HG03135 (cell line): Measurements from ENCODE around the gene NTN1.
A peak's percentile ranks its signal among the peaks of the same experiment; 100 is the strongest.

Experiments used
- ATAC-seq: cut with Tn5 transposase; IDR thresholded peaks from one replicate; pipeline ENCODE4 v1.9.1; 2021; ENCODE audit warnings: mild to moderate bottlenecking, moderate library complexity; ENCODE audit not compliant: unreplicated experiment

Gene NTN1

DNA sequence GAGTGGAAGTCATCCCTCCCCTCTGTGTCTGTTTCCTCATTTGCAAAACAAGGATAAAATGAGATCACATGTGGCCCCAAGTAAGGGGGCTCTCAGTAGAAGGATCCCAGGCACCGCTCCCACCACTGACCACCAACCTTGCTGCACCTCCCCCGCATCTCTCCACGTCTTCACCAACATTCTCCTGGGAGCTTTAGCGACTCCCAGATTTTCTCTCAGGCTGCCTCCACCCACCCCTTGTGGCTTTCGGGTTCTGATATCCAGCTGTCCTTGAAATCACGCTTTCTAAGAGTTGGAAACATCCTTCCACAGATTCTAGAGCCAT, 16.4 kb upstream of the NTN1 start:
- ATAC-seq: no peak

DNA sequence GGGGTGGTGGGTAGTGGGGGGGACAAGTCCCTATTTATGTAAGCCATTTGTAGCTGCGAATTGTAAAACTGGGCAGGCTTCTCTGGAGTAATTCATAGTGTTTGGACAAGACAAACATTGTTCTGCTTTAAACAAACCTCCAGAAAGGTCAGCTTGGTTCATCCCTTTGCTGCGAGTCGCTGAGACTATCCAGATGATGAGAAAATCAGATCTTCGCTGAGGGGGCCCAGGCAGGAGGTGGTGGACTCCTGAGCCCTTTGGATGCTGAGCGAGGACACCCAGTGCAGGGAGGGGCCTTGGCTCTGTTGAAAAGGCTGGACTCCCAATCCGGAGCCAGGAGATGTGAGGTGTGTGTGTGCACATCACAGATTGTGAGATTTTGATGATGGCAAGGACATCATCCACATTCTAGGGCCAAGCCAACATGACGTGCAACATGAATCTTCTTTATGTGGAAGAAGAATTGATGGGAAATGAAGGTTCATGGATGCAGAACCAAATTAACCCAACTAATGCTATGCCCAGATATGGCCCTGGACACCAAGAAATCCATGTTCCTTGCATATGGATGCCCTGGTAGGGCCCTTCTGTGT, 15.0 kb upstream of the NTN1 start:
- ATAC-seq: no peak

DNA sequence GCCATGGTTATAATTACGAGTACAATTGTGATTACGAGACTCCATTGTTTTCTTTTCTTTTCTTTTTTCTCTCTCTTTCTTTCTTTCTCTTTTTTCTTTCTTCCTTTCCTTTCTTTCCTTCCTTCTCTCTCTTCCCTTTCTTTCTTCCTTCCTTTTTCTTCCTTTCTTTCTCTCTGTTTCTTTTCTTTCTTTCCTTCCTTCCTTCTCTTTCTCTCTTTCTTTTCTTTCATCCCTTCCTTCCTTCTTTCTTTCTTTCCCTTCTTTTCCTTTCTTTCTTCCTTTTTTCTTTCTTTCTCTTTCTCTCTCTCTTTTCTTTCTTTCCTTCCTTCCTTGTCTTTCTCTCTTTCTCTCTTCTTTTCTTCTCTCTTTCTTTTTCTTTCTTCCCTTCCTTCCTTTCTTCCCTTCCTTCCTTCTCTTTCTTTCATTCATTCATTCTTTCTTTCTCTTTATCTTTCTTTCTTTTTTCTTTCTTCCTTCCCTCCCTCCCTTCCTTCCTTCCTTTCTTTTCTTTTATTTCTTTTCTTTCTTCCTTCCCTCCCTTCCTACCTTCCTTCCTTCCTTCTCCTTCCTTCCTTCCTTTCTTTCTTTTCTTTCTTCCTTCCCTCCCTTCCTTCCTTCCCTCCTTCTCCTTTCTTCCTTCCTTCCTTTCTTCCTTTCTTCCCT, 14.1 kb upstream of the NTN1 start:
- ATAC-seq: no peak

DNA sequence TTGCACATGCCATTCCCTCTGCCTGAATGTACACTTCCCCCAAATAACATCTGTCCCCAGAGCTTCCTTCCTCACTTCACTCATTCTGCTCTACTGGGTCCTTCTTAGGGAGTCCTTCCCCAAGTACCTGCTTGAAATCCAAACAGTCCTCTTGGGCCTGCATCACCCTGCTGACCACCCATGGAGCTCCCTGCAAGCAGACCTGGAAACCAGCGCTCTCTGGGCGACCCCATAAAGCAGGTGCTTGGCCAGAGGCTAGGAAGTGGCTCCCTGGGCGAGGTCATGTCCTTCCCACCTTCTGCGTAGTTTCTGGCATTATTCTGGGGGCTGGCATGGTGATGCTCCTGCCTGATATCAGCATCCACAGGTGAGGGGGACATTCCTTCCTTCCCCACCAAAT, 12.2 kb upstream of the NTN1 start:
- ATAC-seq: no peak

- no peak for ATAC-seq
These were observed 11.6 kb upstream of the NTN1 start for GRCh38 chr17:9009737-9010136.

GRCh38 chr17:9011001-9011400, 10.3 kb upstream of the NTN1 start:
- no peak for ATAC-seq

DNA sequence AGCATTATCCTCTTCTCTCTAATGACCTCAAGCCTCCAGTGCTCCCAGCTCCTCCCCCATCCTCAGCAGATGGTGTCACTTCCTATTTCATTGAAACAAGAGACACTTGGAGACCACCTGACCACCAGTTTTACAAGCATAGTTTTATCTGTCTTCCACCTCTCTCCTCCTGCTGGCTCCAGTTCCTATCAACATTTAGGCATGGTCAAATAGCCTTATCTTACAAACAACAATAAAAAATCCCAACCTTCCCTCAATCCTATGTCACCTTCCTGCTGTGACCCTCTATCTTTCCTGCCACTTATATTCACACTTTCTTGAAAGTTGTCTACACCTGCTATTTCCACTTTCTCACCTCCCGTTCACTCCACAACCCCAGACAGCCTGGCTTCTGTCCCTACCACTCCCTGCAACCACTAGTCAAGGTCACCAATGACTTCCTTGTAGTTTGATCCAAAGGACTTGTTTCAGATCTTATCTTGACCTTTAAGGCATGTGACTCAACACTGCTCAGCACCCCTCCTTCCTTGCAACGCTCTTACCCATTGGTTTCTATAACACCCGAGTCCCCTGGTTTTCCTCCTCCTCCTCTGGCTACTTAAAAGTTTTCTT, 4.3 kb upstream of the NTN1 start:
- ATAC-seq: no peak

- no peak for ATAC-seq
These were observed 2.6 kb upstream of the NTN1 start for GRCh38 chr17:9018726-9019125.

DNA sequence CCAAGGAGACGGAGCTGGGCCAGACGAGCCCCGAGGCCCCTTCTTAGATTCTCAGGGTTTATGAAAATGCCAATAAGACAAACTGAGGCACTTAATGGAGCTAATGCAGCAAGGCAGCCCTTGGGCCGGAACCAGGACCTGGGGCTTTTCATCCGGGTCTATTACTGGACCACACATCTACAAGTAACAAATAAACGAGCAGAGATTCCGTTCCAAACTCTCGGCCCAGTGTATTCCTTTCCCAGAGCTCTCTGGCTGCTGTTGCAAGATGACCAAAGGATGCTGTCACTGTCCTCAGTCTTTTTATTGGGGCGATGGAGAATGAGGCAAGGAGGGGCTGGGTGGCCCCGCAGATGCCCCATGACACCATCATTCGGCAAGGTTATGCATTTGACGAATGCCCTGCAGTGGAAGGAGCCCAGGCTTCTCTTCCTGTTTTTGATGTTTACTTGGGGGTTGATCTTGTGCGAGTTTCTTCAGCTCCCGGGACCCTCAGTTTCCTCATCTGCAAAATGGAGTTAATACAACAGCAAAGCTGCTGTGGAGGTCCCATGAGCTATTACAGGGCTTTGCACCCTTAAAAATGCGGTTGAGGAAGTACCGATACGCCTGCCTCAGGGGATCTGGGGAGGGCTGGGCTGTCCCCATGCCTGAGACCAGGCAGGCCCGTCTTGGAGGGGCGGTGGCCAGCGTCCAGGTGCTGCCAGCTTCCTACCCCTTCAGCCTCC, 1.1 kb upstream of the NTN1 start:
- no peak for ATAC-seq

- ATAC-seq: peak; percentile 19
These were observed 519 bp upstream of the NTN1 start for GRCh38 chr17:9020824-9021157.

DNA sequence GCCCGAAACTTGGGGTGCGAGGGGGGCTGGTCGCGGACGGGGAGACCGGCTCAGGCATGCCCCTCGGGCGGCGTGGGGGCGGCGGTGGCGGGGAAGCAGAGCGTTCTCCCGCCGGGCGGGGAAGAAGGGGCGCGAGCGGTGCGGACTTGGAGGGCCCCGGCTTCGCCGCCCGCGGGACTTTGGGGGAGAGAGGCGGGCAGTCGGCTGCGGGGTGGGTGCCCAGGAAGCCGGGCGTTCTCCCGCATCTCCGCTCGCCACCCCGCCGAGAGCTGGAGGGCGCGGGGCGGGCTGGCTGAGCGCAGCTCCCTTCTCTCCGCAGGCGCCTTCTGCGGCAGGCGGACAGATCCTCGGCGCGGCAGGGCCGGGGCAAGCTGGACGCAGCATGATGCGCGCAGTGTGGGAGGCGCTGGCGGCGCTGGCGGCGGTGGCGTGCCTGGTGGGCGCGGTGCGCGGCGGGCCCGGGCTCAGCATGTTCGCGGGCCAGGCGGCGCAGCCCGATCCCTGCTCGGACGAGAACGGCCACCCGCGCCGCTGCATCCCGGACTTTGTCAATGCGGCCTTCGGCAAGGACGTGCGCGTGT, 772 bp downstream of the NTN1 start:
- no peak for ATAC-seq

- no peak for ATAC-seq
These were observed 1.5 kb downstream of the NTN1 start for GRCh38 chr17:9022573-9023391.

- no peak for ATAC-seq
These were observed 2.3 kb downstream of the NTN1 start for GRCh38 chr17:9023392-9024218.

DNA sequence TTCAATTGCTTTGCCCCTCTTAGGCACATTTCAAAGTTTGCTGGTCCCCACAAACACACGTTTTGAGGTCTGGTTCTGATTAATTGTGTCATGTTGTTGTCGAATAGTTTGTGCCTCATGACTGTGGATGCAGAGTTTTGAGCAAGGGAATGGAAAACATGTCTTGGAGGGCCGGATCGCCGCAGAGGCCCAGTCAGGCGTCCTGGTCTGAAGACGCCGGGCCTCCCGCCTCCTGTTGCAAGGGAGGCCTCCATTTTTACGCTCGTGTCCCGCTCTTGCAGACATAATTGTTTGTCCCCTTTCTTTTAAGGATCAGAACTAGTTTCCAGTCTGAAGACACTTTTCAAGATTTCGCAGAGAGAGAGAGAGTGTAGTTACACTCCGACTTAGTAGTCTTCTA, 3.2 kb downstream of the NTN1 start:
- no peak for ATAC-seq

- ATAC-seq: no peak
These were observed 5.4 kb downstream of the NTN1 start for GRCh38 chr17:9026741-9027140.

GRCh38 chr17:9028202-9028987, 7.1 kb downstream of the NTN1 start:
- no peak for ATAC-seq

DNA sequence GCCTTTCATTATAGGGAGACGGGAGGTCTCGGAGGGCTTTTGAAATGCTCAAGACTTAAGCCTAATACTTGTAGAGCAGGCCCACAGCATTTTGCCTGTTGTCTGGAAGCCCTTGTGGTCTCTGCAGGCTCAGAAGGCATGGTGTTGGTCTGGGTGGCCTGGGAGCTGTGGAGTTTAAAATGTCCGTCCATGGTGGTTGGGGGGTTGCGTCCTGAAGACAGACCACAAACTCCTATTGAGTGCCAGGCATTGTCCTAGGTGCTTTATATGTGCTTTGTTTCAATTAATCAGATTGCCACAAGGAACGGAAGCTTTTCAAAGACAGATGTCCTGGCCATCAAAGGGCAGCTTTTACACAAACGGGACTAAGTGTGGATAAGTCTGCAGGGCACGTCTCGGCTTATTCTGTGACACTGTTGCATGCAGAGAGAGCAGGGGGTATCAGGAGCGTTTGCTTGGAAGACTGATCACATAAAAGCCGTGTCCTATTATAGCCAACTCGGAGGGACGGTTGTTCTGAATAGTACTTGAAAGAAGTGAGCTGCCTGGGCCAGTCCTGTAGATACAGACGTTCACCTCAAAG, 7.8 kb downstream of the NTN1 start:
- ATAC-seq: no peak

GRCh38 chr17:9032151-9032550, 10.8 kb downstream of the NTN1 start:
- no peak for ATAC-seq

DNA sequence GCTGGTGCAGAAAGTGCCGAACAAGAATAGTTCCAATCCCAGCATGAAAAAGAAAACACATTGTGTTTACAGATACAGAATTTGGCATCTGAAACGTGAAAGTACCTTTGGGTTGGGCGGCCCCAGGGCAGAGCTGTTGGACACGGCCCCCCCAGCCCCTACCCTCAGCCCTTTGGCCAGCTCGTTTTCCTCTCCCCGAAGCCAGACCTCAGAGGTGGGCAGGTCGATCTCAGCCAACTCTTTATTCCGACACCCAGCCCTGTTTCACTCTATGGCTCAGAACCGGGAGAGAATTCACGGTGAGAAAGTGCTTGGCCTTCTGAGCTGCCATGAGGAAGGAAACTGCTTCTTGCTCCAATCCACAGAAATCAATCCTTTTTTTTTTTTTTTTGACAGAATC, 11.3 kb downstream of the NTN1 start:
- no peak for ATAC-seq
